NCI-H2196 (cell line): ENCODE measurements around the gene DLL4.

Experiments
- DNase-seq: peaks from one replicate; lab custom pipeline; 2025; ENCODE audit not compliant: unreplicated experiment; lab: John Stamatoyannopoulos, UW

DLL4 gene

GRCh38 chr15:40925863-40926658, 3.1 kb upstream of the DLL4 start:
- no peak for DNase-seq

- no peak for DNase-seq
These were observed 2.3 kb upstream of the DLL4 start for GRCh38 chr15:40926659-40927494.

- DNase-seq, result no peak
These were observed 1.7 kb upstream of the DLL4 start for GRCh38 chr15:40927495-40927872.

- peak; percentile 65 for DNase-seq
These were observed 1.0 kb upstream of the DLL4 start for GRCh38 chr15:40927873-40928806.

- peak; percentile 18 for DNase-seq
These were observed 705 bp downstream of the DLL4 start for GRCh38 chr15:40929660-40930429.

GRCh38 chr15:40930430-40931299, 1.5 kb downstream of the DLL4 start:
- DNase-seq, result peak; percentile 59

- DNase-seq, result no peak
These were observed 2.4 kb downstream of the DLL4 start for GRCh38 chr15:40931300-40932142.

GRCh38 chr15:40932156-40932555, 3.0 kb downstream of the DLL4 start:
- DNase-seq, result peak; percentile 32

- DNase-seq, result peak; percentile 5
These were observed 3.7 kb downstream of the DLL4 start for GRCh38 chr15:40932649-40933516.

- DNase-seq, result no peak
These were observed 4.4 kb downstream of the DLL4 start for GRCh38 chr15:40933517-40933902.

GRCh38 chr15:40934457-40934856, 5.3 kb downstream of the DLL4 start:
- no peak for DNase-seq

- no peak for DNase-seq
These were observed 7.1 kb downstream of the DLL4 start for GRCh38 chr15:40936234-40936708.

GRCh38 chr15:40936709-40937666, 7.8 kb downstream of the DLL4 start:
- DNase-seq, result no peak

- peak; percentile 24 for DNase-seq
These were observed 8.8 kb downstream of the DLL4 start for GRCh38 chr15:40937762-40938535.

GRCh38 chr15:40938536-40938870, 9.4 kb downstream of the DLL4 start:
- DNase-seq, result no peak
